NCI-H2196 treated with DMSO at 0.1 percent for 48 hours (cell line): Measurements from ENCODE around the gene MACO1.
"Not testable (repeated sequence)": the region's sequence is repeated elsewhere in the genome, so short reads cannot be mapped to it uniquely, and the experiment has no call there.

Experiments
- DNase-seq: peaks from one replicate; lab custom pipeline; 2025; ENCODE audit not compliant: unreplicated experiment; lab: John Stamatoyannopoulos, UW

Gene MACO1

DNA sequence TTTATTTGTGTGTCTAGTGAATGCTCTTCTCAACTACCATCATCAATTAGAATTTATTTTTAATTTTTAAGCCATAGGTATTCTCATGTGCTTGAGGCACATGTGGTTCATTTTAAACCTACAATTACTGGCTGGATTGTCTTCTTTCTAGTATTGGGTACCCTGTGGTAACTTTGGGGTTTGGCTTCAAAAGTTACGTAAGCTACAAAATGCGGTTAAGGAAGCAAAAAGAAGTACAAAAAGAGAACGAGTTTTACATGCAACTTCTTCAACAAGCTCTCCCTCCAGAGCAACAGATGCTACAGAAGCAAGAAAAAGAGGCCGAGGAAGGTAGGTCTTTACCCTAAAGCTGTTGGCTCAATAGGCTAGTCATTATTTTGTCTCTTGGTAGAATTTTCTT, 25.8 kb downstream of the MACO1 start:
- DNase-seq = no peak

DNA sequence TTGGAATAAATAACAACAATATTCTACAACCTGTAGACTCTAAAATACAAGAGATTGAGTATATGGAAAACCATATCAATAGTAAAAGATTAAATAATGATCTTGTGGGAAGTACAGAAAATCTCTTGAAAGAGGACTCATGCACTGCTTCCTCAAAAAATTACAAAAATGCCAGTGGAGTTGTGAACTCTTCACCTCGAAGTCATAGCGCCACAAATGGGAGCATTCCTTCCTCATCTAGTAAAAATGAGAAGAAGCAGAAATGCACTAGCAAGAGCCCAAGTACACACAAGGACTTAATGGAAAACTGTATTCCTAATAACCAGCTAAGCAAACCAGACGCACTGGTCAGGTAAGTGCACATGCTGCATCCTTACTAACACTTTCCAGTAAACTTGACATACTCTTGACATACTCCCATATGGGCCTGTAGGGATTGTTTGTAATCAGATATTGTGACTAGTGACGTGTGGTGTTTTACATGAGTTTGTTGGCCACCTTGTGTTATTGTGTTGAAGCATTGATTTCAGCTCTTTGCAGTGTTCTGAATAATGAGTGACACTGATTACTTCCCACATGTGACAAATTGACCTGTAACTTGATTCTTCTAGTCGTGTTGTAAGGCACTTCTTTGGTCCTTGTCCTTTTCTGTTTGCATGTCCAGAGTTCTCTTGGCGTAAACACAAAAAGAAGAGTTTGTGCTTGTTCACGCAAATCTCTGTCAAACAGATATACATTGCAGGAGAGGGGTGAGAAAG, 28.0 kb downstream of the MACO1 start:
- DNase-seq = no peak

DNA sequence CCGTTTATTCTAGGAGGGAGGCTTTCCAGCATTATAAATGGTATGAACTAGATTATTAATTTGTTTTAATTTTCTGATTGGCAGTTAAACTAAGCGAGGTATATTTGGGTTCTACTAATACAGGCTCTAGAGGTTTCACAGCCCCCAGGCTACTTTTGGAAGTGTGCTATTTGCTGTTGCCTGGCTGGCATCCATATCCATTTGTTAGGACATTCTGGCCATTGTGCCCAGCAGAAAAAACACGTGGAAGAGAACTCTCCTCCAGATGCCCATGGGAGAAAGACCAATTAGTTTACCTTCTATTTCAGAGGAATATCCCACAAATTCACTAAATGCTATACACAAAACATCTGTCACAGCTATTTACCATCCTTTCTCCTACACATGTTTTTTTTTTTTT, 29.3 kb downstream of the MACO1 start:
- DNase-seq = no peak

DNA sequence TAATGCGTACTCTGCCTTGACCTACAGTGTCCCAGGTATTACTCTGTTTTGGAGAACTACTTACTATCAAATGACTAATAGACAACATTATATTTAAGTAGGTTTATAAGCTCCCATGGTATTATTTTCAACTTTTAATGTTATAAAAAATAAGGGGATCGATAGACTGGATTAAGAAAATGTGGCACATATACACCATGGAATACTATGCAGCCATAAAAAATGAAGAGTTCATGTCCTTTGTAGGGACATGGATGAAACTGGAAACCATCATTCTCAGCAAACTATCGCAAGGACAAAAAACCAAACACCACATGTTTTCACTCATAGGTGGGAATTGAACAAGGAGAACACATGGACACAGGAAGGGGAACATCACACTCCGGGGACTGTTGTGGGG, 30.1 kb downstream of the MACO1 start:
- not testable (repeated sequence) for DNase-seq

DNA sequence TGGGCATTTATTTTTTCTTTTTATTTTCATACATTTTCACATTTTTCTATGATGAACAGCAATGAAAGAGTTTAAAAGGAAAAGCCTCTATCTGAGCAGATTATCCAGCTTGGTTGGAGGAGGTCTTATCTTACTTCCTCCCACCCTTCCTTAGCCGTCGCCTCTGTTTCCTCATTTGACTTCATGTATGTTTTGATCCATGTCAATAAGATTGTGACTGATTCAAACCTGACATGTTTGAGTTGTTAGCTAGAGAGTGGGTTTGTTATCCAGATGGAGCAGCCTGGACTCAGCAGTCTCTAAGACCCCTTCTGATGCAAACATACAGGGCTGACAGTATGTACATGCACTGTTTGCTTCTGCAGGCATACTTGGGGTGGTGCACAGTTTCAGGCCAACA, 31.2 kb downstream of the MACO1 start:
- no peak for DNase-seq

DNA sequence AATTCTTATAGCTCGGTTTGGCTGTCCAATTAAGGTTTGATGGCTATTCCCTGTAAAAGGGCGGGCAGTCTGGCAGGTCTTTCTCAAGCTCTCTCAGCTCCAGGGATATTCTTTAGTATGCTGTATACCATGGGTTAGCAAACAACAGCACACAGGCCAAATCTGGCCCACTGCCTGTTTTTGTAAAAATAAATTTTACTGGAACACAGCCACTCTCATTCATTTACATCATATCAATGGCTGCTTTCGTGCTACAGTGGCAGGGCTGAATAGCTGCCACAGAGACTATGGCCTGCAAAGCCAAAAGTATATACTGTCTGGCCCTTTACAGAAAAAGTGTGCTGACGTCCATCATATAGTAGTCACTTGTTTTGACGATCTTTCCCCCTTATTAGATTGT, 32.0 kb downstream of the MACO1 start:
- no peak for DNase-seq

DNA sequence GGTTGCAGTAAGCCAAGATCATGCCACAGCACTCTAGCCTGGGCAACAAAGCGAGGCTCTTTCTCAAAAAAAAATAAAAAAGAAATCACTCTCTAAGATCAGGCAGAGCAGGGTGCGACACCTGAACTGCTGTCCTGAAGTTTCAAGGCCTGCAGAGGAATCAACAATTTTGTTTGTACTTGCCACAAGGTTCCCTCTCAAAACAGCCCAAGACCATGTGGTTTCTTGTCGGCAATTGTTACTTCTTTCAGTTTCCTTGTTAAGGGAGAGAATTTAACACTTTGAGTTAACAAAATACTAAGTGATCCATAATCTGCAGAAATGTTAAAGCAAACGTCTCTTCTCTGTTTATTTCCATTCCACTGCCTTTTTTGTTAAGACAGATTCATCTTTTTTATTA, 36.5 kb downstream of the MACO1 start:
- DNase-seq = no peak

DNA sequence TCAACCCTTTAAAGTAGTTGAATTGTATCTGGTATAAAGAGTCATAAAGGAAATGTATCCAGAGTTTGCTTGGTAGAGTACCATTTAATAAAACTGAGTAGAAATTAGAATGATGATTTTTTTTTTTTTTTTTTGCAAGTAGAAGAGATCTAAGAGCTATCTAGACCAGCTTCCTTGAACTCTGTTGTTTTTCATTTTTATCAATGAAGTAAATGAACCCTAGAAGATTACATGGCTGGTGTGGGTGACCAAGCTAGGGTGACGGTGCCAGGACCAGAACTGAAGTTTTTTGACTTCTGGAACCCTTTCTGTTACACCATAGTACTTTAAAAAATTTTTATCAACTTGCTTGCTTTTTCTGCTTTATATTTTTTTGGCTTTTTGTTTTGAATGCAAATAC, 36.9 kb downstream of the MACO1 start:
- DNase-seq = no peak

DNA sequence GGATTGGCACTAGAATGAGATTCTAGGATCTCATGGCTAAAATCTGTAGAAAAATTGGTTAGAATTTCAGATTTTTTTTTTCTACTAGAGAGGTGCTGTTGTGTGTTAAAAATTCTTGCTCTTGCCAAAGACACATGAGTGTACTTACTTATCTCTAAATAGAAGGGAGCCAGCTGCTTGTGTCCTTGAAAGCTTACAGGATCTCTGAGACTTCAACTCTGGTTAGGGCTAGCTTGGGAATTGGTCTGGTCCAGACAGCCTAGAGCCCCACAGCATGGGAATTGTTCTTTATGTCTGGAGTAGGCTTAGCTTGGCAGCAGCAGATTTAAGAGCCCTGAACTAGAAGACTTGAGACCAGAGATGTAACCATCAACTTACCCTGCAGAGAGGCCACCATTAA, 37.3 kb downstream of the MACO1 start:
- no peak for DNase-seq

DNA sequence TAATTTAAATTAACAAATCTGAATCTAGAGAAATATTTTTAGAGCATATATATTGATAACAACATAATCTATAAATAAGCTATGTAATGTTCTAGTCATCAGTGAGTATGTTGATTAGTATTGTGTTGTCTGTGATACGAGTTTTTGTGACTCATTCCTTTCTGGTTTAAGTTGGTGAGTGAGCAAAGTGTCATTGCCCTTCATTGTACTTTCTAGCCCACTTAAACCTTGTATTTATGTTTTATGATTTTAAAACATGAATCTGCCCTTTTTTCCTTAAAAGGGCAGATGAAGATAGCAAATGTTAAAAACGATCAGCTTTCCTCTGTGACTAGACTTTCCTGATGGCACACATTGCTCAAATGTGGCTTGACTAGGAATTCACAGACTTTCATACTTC, 38.5 kb downstream of the MACO1 start:
- DNase-seq = no peak

DNA sequence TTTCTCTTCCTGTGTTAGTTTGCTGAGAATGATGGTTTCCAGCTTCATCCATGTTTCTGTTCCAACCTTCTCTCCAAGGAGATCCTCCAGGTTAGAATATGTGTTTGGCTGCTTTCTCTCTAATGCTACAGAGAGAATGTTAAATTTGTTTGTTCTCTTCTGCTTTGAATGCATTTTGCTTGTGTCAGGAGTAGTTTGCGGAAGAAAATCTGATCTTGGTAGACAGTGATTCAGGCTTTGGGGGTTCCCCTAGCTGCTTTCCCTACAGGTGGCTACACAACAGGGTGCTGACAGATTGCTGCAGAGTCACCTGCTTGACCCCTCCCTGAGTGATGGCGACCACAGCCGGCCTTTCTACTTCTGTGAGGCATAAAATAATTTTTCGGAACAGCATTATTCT, 41.8 kb downstream of the MACO1 start:
- DNase-seq = no peak

DNA sequence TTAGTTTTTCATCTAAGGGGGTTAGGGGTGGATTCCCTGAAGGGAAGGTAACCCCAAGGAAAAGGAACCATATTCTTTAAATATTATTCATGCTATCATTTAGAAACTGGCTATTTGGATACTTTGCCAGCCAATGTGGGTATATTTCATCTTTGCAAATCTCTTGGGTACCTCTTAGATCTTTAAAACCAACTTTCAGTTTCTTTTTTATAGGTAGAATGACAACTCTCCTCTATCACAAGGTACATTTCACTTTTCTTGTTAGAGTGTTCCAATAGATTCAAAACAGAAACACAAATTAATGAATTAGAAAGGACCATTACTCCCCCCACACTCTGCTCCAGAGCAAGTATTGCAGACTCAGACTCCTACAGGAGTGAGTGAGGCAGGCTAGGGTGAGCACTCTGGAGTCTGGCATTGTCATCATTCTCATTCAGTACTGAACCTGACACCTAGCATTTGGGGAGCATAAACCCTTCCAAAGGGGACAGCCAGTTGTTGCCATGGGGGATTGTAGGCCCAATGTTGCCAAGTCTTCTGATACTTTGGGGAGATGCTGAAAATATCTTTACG, 43.0 kb downstream of the MACO1 start:
- no peak for DNase-seq

DNA sequence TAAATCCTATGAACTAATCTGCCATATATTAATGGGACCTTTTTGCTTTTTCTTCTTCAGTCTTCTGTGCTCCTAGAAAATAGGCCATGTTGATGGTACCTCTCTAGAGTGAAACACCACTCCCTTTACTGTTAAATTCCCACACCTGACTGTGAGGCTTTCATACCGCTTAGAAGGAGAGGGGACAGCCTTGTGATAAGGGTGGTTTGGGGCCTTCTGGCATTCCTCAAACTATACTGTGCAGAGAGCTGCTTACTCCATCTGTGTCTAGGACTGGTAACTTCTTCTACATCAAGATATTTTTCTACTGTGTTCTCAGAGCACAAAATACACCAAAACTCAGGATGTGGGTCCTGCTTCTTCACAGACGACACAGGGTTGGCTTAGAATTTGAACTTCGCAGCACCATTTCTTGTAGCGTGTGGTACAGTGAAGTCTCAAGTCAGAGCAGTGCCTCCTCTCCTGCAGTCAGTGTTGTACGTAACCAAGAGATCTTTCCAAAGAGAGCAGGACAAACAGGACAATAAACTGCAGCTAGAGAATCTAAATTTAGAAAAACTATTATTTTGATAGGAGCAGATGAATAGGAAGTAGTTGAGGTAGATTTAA, 43.8 kb downstream of the MACO1 start:
- no peak for DNase-seq

DNA sequence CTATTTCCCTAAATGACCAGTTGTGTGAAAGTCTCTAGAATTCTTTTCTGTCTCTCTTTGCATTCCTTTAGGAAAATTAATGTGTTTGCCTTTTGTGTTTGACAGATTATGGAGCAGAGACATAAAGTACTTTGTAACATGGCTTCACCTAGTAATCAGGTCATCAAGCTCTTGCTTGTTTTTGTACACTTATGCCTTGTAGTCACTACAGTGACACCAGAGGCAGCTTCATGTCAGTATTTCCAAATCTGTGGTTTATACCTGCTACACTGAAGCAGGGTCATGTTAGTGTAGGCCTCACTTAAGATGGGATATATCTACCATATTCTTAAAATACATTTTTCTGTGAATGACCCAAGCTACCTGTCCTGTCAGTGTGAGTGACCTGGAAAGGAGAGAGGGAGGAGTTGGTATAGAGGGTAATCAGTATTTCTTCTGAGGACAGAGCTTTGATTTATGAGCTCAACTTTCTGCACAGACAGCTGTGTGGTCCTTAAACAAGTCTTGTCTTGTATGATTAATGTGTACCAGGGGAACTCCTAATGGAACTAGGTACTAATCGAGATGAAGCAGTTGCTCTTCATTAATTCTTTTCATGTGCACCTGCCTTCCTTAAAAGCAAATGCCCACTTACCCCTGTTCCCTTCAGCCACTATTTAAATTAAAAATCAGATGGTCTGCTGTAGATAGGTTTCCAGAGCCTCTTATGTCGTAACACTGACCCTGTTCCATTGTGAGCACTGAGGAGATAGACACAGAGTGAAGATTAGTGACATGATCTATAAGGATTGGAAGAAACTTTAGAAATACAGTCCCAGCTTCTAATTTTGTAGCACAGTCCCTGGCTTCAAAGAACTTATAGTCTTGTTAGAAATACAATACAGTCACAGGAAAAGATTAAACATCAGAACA, 45.7 kb downstream of the MACO1 start:
- DNase-seq = no peak

DNA sequence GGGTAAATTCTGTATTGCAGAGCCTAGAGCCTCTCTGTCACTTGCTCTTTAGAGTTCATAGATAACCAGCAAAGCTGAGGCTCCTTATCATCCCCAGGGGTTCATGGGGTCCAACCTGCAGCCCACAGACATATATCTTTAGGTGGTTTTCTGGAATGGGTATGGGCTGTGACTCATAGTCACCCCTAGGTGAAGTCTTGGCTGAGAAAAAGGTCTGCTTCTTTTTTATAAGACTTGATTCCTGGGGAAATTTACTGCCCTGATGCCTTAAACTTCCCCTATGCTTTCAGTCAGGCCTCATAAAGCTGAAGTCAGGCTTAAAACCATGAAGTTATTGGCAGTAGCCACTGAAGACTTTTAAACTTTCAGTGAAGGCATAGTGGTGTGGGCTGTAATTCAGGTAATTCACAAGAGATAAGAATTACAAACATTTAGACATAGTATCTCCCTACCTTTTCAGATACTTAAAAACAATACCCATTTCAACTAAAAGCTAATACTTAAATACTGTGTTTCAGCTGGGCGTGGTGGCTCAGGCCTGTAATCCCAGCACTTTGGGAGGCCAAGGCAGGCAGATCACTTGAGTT, 46.8 kb downstream of the MACO1 start:
- no peak for DNase-seq

DNA sequence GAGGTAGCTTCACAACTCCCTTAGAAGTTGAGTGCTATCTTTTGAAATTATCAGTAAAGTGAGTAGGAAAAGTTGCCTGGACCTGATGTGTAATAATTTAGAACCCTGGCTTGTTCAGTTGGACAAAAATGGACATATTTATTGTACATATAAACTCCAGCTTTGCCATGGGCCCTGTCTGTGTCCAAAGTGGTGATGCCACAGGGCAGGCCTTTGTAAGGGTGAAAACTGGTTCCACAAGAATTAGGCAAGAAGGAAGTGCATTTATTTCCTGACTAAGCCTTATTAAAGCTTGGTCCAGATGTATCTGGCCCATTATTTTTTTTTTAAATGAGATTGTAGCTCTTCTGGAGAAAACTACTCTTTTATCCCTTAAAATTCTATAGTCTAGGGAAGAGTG, 47.9 kb downstream of the MACO1 start:
- DNase-seq = no peak

DNA sequence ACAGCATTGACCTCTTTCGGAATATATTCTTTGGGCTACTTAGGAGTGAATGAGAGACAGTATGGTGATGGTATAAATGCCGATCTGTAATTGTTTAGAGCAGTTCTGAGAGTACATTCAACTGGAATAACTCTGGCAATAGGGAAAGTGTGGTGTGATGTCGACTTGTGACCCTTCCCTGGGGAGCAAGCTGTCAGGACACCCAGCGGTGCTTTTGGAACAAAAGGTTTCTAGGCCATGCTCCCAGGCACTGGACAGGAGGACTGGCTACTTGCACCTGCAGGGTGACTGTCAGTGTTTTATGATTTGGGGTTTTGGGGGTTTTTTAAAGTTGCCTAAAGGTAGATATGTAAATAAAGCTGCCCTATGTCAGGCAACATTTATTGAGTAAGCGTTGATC, 50.9 kb downstream of the MACO1 start:
- DNase-seq = no peak

DNA sequence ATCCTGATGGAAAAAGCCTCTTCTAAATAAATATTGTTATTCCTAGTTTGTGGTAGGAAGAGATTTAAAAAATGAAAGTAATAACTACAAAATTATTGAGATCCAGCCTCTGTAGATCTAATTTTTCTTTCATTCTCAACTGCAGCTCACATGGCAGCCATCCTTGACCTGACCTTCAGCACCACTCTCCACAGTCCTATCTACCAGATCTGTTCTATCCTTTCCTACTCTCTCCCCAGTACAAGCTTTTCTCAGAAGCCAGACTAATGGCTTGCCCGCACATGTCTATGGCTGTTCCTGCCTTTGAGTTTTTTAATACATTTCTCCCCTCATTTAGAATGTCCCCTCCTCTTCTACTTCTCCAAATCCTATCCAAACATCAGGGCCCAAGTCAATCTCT, 51.5 kb downstream of the MACO1 start:
- no peak for DNase-seq

DNA sequence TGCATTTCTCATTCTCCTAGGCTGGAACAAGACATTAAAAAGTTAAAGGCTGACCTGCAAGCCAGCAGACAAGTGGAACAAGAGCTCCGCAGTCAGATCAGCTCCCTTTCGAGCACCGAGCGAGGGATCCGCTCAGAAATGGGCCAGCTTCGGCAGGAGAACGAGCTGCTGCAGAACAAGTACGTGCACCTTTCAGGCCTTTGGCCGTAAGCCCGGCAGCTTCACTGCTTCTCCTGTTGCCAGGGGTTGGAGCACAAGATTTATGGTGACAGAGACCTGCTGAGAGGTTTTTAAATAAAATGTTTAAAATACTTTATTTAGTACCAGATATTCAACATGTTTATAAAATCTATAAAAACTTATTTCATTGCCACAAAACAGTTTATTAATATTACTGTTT, 53.4 kb downstream of the MACO1 start:
- no peak for DNase-seq

DNA sequence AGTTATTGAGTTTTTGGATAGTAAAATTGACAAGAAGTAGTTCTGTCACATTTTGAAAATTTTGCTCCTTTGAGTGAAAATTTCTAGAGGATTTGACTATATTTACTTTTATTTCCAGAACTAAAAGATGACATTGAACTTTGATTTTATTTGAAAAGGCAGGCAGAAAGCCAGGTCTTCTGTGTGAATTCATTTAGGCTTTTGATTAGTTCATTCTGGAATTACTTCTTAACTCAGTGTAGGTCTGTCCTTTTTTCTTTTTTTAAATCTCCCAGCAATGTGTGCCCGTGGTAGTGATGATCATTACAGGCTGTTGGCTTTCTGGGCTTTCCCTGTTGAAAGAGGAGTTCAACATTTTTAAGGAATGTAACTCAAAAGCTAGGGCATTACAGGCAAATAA, 53.8 kb downstream of the MACO1 start:
- DNase-seq = no peak
